DMS53 treated with DMSO at 0.1 percent for 48 hours (cell line): ENCODE results near the gene EFCAB6.

Experiments used
- DNase-seq: peaks from one replicate; lab custom pipeline; 2025; ENCODE audit not compliant: unreplicated experiment; lab: John Stamatoyannopoulos, UW

Gene EFCAB6

GRCh38 chr22:43555561-43556515 is 256.3 kb downstream of the EFCAB6 start:
- no peak for DNase-seq

GRCh38 chr22:43554694-43555365 is 257.3 kb downstream of the EFCAB6 start:
- DNase-seq, result no peak

GRCh38 chr22:43554259-43554636 is 257.9 kb downstream of the EFCAB6 start:
- no peak for DNase-seq

GRCh38 chr22:43553451-43554258 is 258.4 kb downstream of the EFCAB6 start:
- no peak for DNase-seq

- no peak for DNase-seq
Observed at GRCh38 chr22:43550672-43551071, 261.4 kb downstream of the EFCAB6 start.

GRCh38 chr22:43550024-43550620 is 262.0 kb downstream of the EFCAB6 start:
- no peak for DNase-seq

- no peak for DNase-seq
Observed at GRCh38 chr22:43546186-43546585, 265.9 kb downstream of the EFCAB6 start.

GRCh38 chr22:43544289-43544673 is 267.8 kb downstream of the EFCAB6 start:
- DNase-seq, result no peak

GRCh38 chr22:43543522-43544288 is 268.4 kb downstream of the EFCAB6 start:
- no peak for DNase-seq

GRCh38 chr22:43542681-43543521 is 269.2 kb downstream of the EFCAB6 start:
- DNase-seq, result no peak

GRCh38 chr22:43541462-43542407 is 270.4 kb downstream of the EFCAB6 start:
- DNase-seq, result no peak

- no peak for DNase-seq
Observed at GRCh38 chr22:43541022-43541421, 271.1 kb downstream of the EFCAB6 start.

GRCh38 chr22:43540529-43540923 is 271.6 kb downstream of the EFCAB6 start:
- DNase-seq, result no peak

- no peak for DNase-seq
Observed at GRCh38 chr22:43539572-43540528, 272.3 kb downstream of the EFCAB6 start.

- no peak for DNase-seq
Observed at GRCh38 chr22:43537019-43537585, 275.0 kb downstream of the EFCAB6 start.

- DNase-seq, result no peak
Observed at GRCh38 chr22:43535741-43536140, 276.4 kb downstream of the EFCAB6 start.

- no peak for DNase-seq
Observed at GRCh38 chr22:43535336-43535735, 276.8 kb downstream of the EFCAB6 start.
